Caco-2 (cell line): ENCODE results near the gene PIEZO1. TPM values are rescaled to one million over a fixed set of nuclear protein-coding genes. Genes with fewer than 3 reads are reported as not detected.
A peak's percentile ranks its signal among the peaks of the same experiment; 100 is the strongest.

Experiments used
- BruUV-seq: library from RNA; stranded (reverse); fragments of 400-500 nt; replicated peaks from 2 replicates; lab custom pipeline; 2021; lab: Mats Ljungman, UMichigan
- CTCF ChIA-PET: fragments of 300-600 bp; sonication (Branson Sonifier 250); formaldehyde crosslinking; loops from one replicate; lab custom pipeline; 2022; ENCODE audit warnings: antibody characterized with exemption; lab: Charles Lee
- POLR2A ChIA-PET: fragments of 300-600 bp; sonication (Branson Sonifier 250); formaldehyde crosslinking; loops from one replicate; lab custom pipeline; 2022; ENCODE audit warnings: antibody characterized with exemption; lab: Charles Lee
- DNase-seq, 2 experiments: peaks; one replicate each; pipeline versions ENCODE4 v3.0.0 to v3.0.0-alpha.2; 2020 to 2022
- H3K27me3 ChIP-seq: replicated peaks from 2 replicates; pipeline ENCODE4 v1.6.0; 2011; ENCODE audit warnings: low read length; ENCODE audit not compliant: control insufficient read depth, insufficient read depth
- H3K36me3 ChIP-seq: 2 replicates; pipeline ENCODE4 v1.5.1; 2011; ENCODE audit warnings: low read length; ENCODE audit not compliant: control insufficient read depth, insufficient read depth
- H3K4me1 ChIP-seq: fragments of 250-450 bp; sonication (Bioruptor Pico); 2 replicates; pipeline ENCODE4 v1.5.1; 2020; ENCODE audit warnings: mild to moderate bottlenecking
- H3K4me3 ChIP-seq: 2 replicates; pipeline ENCODE4 v1.5.1; 2011; ENCODE audit warnings: low read depth, mild to moderate bottlenecking, control low read depth, low read length
- H3K9me3 ChIP-seq: fragments of 250-450 bp; sonication (Bioruptor Pico); 2 replicates; pipeline ENCODE4 v1.5.1; 2020; ENCODE audit warnings: mild to moderate bottlenecking, moderate library complexity
- H3K27ac Mint-ChIP-seq: one replicate; pipeline ENCODE4 v1.8.0; 2022; ENCODE audit warnings: mixed read lengths; ENCODE audit not compliant: unreplicated experiment
- H3K27me3 Mint-ChIP-seq: one replicate; pipeline ENCODE4 v1.8.0; 2022; ENCODE audit warnings: mixed read lengths; ENCODE audit not compliant: insufficient read depth, unreplicated experiment
- H3K36me3 Mint-ChIP-seq: one replicate; pipeline ENCODE4 v1.8.0; 2022; ENCODE audit warnings: mild to moderate bottlenecking, mixed read lengths; ENCODE audit not compliant: insufficient read depth, unreplicated experiment
- H3K4me1 Mint-ChIP-seq: one replicate; pipeline ENCODE4 v1.8.0; 2022; ENCODE audit warnings: low read depth, mixed read lengths; ENCODE audit not compliant: unreplicated experiment
- H3K4me3 Mint-ChIP-seq: one replicate; pipeline ENCODE4 v1.8.0; 2022; ENCODE audit warnings: mild to moderate bottlenecking, moderate library complexity, mixed read lengths; ENCODE audit not compliant: unreplicated experiment
- H3K9me3 Mint-ChIP-seq: one replicate; pipeline ENCODE4 v1.8.0; 2022; ENCODE audit warnings: mixed read lengths; ENCODE audit not compliant: unreplicated experiment
- intact Hi-C: fragments of 100-400 bp; cut with micrococcal nuclease; formaldehyde crosslinking; loops from one replicate; pipeline ENCODE4 v1.10.0; 2022; ENCODE audit not compliant: unreplicated experiment
- total RNA-seq: library from RNA; stranded (reverse); gene quantifications from 2 replicates; pipeline ENCODE4 v1.2.3, GENCODE V29; 2022
- TF ChIP-seq, protein P1 (sequence below), 2 experiments: fragments of 200-600 bp in 1 of 2; IDR thresholded peaks; 1 replicate in 1 of 2; 2 replicates in 1 of 2; pipeline versions ENCODE4 v1.5.1 to v1.8.0; 2011 to 2022; ENCODE audit warnings: antibody characterized with exemption in 1 of 2, control low read depth in 1 of 2, inconsistent platforms in 1 of 2, low read depth in 1 of 2, low read length in 1 of 2, mild to moderate bottlenecking in 1 of 2, moderate library complexity in 1 of 2; ENCODE audit not compliant: insufficient read depth in 1 of 2, severe bottlenecking in 1 of 2, unreplicated experiment in 1 of 2

The PIEZO1 gene
- total RNA-seq, 1 experiment from 2014 or later, result 248 TPM

DNA sequence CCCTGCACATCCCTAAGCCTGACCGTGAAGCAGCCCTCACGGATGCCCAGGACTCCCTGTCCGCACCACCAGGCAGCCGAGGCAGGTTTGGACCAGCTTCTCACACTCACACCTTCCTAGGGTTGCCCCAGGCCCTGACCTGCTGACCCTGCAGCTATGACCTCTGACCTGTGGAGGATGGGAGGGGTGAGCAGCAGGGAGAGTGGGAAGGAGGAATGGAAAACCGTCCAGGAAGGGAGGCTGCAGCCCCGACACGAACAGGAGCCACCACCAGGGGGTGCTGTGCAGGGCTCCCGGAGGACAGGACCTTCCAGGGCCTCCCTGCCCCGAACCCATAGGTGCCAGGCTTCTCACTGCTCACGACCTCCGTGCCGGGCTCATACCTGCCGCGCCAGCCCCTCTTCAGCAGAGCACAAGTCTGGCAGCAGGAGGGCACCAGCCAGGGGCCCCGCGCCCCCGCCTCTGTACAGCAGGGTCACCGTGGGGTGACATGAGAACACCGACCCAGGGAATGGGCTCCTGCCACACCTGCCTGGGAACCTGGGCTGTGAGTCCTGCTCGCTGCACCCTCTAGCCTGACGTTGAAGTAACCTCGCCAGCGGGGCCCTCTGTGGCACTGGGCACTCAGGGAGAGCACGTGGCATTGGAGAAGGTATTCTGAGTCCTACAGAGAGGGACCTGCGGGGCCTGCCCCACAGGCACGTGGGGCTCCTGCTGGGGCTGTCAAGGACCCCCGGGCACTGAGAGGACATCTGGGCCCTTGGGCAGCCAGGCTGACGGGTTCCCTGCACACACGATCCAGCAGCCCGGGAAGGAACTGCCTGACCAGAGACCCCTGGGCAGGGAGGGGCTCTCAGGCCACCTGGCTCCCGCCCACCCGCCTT lies 41.1 kb downstream of the PIEZO1 start:
- Mint-ChIP-seq H3K36me3 (peaks cover 38% of the 10 kb centered on the region), H3K9me3 (no peaks in the 10 kb centered on the region), H3K4me1 (no peaks in the 10 kb centered on the region), H3K27ac (peak overlapping the region; percentile 25), H3K27me3 (no peaks in the 10 kb centered on the region), H3K4me3 (no peak overlapping the region)
- Histone ChIP-seq H3K4me3 (no peak overlapping the region), H3K9me3 (no peaks in the 10 kb centered on the region), H3K27me3 (no peaks in the 10 kb centered on the region), H3K4me1 (peaks cover 4% of the 10 kb centered on the region; the same call in 1 of the 2 replicates), H3K36me3 (no peaks in the 10 kb centered on the region; the same call in none of the 2 replicates)
- peak; percentile 82 to 90 for DNase-seq
- CTCF ChIA-PET, result interaction anchor here (0.6 to 1.6 kb wide), 5 partner anchors 19 to 41 kb away, joined by 3 to 8 read pairs (median 5); partner anchors contain the start of gene PIEZO1
- TF ChIP-seq, protein P1, sequence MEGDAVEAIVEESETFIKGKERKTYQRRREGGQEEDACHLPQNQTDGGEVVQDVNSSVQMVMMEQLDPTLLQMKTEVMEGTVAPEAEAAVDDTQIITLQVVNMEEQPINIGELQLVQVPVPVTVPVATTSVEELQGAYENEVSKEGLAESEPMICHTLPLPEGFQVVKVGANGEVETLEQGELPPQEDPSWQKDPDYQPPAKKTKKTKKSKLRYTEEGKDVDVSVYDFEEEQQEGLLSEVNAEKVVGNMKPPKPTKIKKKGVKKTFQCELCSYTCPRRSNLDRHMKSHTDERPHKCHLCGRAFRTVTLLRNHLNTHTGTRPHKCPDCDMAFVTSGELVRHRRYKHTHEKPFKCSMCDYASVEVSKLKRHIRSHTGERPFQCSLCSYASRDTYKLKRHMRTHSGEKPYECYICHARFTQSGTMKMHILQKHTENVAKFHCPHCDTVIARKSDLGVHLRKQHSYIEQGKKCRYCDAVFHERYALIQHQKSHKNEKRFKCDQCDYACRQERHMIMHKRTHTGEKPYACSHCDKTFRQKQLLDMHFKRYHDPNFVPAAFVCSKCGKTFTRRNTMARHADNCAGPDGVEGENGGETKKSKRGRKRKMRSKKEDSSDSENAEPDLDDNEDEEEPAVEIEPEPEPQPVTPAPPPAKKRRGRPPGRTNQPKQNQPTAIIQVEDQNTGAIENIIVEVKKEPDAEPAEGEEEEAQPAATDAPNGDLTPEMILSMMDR (IDR thresholded peaks at IDR 0.05; ENCODE audit: insufficient read depth in 1 of 2, low read depth in 1 of 2, low read length in 1 of 2, severe bottlenecking in 1 of 2, unreplicated experiment in 1 of 2), result peak; percentile 95 to 98
- no TSS peak for BruUV-seq
- POLR2A ChIA-PET, result no interaction called here
- intact Hi-C loops, result loop anchor here (1.0 to 2.0 kb wide), 2 partner anchors 19 to 41 kb away; partner anchors contain the start of gene PIEZO1

DNA sequence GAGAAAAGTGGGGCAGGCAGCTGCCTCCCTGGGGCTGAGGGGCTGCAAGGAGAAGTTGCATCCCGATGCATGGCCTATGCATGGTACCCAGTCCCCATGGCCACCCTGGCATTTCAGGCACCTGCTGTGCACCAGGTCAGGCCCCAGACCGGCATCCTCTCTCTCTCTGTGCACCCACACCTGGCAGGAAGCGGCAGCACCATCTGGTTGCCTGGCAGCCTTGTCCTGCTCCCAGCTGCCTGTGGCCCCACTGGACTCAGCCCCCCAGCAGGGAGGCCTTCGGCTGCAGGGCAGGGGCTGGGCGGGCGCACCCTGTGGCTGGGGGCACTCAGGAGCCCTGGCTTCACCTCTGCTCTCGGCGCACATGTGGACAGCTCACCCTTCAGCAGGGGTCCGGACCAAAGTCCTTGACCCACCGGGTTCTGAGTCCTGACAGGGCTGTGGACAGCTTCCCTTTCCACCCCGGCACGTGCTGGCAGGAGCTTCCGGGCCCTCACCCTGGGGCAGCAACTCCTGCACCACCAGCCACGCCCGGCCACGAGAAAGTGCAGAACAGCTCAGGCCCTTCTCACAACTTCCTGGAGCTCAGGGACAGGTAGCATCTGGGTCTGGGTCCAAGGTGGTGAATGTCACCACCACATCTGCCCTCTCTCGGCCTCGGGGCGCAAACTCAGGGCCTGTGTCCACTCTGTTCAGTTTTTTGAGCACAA lies 42.0 kb downstream of the PIEZO1 start:
- ChIA-PET POLR2A (no interaction called here), CTCF (interaction anchor here (0.6 to 1.6 kb wide), 5 partner anchors 20 to 42 kb away, joined by 3 to 8 read pairs (median 5); partner anchors contain the start of gene PIEZO1)
- intact Hi-C loops, result loop anchor here (1.0 to 2.0 kb wide), 2 partner anchors 20 to 42 kb away; partner anchors contain the start of gene PIEZO1
- Mint-ChIP-seq H3K36me3 (peaks cover 41% of the 10 kb centered on the region), H3K4me3 (no peak overlapping the region), H3K4me1 (no peaks in the 10 kb centered on the region), H3K9me3 (no peaks in the 10 kb centered on the region), H3K27me3 (no peaks in the 10 kb centered on the region), H3K27ac (no peak overlapping the region)
- Histone ChIP-seq H3K9me3 (no peaks in the 10 kb centered on the region), H3K4me1 (peaks cover 4% of the 10 kb centered on the region; the same call in 1 of the 2 replicates), H3K36me3 (no peaks in the 10 kb centered on the region; the same call in none of the 2 replicates), H3K4me3 (no peak overlapping the region), H3K27me3 (no peaks in the 10 kb centered on the region)
- BruUV-seq, result no TSS peak
- DNase-seq, result no peak
- TF ChIP-seq, protein P1 (IDR thresholded peaks at IDR 0.05; ENCODE audit: insufficient read depth in 1 of 2, low read depth in 1 of 2, low read length in 1 of 2, severe bottlenecking in 1 of 2, unreplicated experiment in 1 of 2), result no peak

DNA sequence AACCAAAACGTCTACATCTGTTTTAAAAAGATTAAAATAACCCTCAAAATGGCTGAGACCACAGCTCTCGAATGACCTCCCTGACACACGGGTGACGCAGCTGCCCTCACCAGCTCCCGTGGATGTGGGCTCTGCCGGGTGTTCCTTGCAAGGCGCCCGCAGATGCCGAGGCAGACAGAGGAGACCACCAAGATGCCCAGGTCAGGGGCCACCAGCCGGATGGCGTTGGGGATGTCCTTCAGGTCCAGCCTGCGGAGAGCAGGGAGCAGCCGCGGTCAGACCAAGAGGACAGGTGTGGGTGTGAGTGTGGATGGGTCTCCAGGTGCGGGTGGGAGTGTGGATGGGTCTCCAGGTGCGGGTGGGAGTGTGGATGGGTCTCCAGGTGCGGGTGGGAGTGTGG lies 43.7 kb downstream of the PIEZO1 start:
- no peaks in the 10 kb centered on the region for H3K9me3 Mint-ChIP-seq
- H3K27me3 Mint-ChIP-seq, result no peaks in the 10 kb centered on the region
- CTCF ChIA-PET, result no interaction called here
- no peaks in the 10 kb centered on the region; the same call in none of the 2 replicates for H3K36me3 ChIP-seq
- TF ChIP-seq, protein P1 (IDR thresholded peaks at IDR 0.05; ENCODE audit: insufficient read depth in 1 of 2, low read depth in 1 of 2, low read length in 1 of 2, severe bottlenecking in 1 of 2, unreplicated experiment in 1 of 2), result no peak
- intact Hi-C loops, result no loop called here
- H3K27ac Mint-ChIP-seq, result peak overlapping the region; percentile 67
- H3K36me3 Mint-ChIP-seq, result peaks cover 37% of the 10 kb centered on the region
- H3K4me1 ChIP-seq, result peaks cover 4% of the 10 kb centered on the region; the same call in 1 of the 2 replicates
- H3K4me3 Mint-ChIP-seq, result no peak overlapping the region
- H3K9me3 ChIP-seq, result no peaks in the 10 kb centered on the region
- DNase-seq, result no peak
- H3K4me3 ChIP-seq, result no peak overlapping the region
- POLR2A ChIA-PET, result no interaction called here
- no peaks in the 10 kb centered on the region for H3K4me1 Mint-ChIP-seq
- no TSS peak for BruUV-seq
- no peaks in the 10 kb centered on the region for H3K27me3 ChIP-seq
